ENCODE data around the gene ZBTB18.

- no peak for TF ChIP-seq POLR2AphosphoS5 (IDR thresholded peaks at IDR 0.05; ENCODE audit: insufficient read depth in 1 of 2, low read depth in 1 of 2)
- TF ChIP-seq CTCF (IDR thresholded peaks at IDR 0.05): no peak
Measured at GRCh38 chr1:244041466-244042120, 9.5 kb upstream of the ZBTB18 start.
